ENCODE measurements around the gene NECAB3.

- TF ChIP-seq CTCF (IDR thresholded peaks at IDR 0.05; ENCODE audit: insufficient read depth, low read depth, low read length) (no peak), EZH2 (IDR thresholded peaks at IDR 0.05; ENCODE audit: insufficient read depth, low read length) (no peak)
Observed at GRCh38 chr20:33644313-33645071, 29.7 kb downstream of the NECAB3 start.
